SU-DHL-6 (cell line): ENCODE results near the gene KRT16.

Source experiments
- EZH2phosphoT487 ChIP-seq: fragments of 200-600 bp; sonication (generic), shearing (Covaris generic); conservative IDR thresholded peaks from 2 replicates; pipeline ENCODE4 v1.6.1; 2018; ENCODE audit warnings: mild to moderate bottlenecking, antibody characterized with exemption, low read length, moderate library complexity, mixed read lengths
- TF ChIP-seq, protein P1 (sequence below): fragments of 200-600 bp; sonication (generic); IDR thresholded peaks from one replicate; pipeline ENCODE4 v1.5.1; 2017; ENCODE audit warnings: antibody characterized with exemption, mild to moderate bottlenecking, low read length, moderate library complexity; ENCODE audit not compliant: insufficient read depth, poor library complexity, severe bottlenecking

DNA sequence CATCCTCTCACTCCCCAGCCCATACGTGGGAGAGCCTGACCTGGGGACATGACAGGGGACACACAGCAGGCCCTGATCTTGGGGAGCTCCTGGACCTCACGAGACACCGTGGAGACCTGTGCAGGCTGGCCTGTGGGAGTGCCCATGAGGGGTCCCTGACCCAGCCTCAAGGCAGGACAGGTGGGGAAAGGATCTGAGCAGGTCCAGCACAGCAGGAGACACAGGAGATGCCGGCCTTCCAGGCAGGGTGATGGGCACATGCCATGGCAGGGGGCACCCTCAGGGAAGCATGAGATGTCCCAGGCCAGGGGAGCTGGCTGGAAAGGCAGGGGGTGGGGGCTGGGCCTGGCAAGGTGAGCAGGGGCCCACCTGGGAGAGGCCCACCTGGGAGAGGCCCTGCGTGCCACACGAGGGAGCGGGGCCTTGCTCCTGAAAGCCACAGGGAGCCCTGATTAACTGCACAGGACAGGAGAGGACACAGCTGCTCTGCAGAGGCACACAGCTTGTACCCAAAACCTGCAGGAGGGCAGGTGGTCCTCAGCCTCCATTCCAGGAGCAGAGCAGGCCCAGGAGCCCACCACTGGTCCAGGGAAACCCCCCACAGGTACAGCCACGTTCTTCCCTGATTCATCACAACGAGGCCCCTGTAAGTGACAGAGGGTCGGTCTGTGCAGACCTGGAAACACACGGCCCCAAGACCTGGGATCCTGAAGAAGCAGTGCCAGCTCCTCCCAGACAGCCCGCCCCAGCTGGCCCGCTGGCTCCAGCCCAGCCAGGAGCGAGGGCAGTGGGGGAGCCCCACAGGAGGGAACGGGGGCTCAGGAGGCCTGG, 38.4 kb upstream of the KRT16 start:
- TF ChIP-seq, protein P1, sequence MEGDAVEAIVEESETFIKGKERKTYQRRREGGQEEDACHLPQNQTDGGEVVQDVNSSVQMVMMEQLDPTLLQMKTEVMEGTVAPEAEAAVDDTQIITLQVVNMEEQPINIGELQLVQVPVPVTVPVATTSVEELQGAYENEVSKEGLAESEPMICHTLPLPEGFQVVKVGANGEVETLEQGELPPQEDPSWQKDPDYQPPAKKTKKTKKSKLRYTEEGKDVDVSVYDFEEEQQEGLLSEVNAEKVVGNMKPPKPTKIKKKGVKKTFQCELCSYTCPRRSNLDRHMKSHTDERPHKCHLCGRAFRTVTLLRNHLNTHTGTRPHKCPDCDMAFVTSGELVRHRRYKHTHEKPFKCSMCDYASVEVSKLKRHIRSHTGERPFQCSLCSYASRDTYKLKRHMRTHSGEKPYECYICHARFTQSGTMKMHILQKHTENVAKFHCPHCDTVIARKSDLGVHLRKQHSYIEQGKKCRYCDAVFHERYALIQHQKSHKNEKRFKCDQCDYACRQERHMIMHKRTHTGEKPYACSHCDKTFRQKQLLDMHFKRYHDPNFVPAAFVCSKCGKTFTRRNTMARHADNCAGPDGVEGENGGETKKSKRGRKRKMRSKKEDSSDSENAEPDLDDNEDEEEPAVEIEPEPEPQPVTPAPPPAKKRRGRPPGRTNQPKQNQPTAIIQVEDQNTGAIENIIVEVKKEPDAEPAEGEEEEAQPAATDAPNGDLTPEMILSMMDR, result no peak
- no peak for TF ChIP-seq EZH2phosphoT487
